ENCODE measurements around the gene AK3.

Gene AK3

GRCh38 chr9:4746278-4747030 is 5.5 kb upstream of the AK3 start:
- TF ChIP-seq CTCF (IDR thresholded peaks at IDR 0.05) (no peak), ZFX (IDR thresholded peaks at IDR 0.05; ENCODE audit: borderline replicate concordance) (no peak)
- H3K27ac ChIP-seq = no peak overlapping the region

- no peak overlapping the region for H3K27ac ChIP-seq
- no peak for TF ChIP-seq ZFX (IDR thresholded peaks at IDR 0.05; ENCODE audit: borderline replicate concordance)
- TF ChIP-seq CTCF (IDR thresholded peaks at IDR 0.05) = no peak
Observed at GRCh38 chr9:4743131-4743875, 2.3 kb upstream of the AK3 start.

GRCh38 chr9:4742246-4742645 is 1.2 kb upstream of the AK3 start:
- H3K27ac ChIP-seq = no peak overlapping the region
- no peak for TF ChIP-seq ZFX (IDR thresholded peaks at IDR 0.05; ENCODE audit: borderline replicate concordance)
- TF ChIP-seq CTCF (IDR thresholded peaks at IDR 0.05) = no peak

- H3K27ac ChIP-seq = peak overlapping the region; percentile 55; the same call in 1 of the 2 replicates
- no peak for TF ChIP-seq ZFX (IDR thresholded peaks at IDR 0.05; ENCODE audit: borderline replicate concordance)
- TF ChIP-seq CTCF (IDR thresholded peaks at IDR 0.05) = no peak
Observed at GRCh38 chr9:4741365-4742089, 525 bp upstream of the AK3 start.

GRCh38 chr9:4740388-4740637 is 689 bp downstream of the AK3 start:
- TF ChIP-seq ZFX (IDR thresholded peaks at IDR 0.05; ENCODE audit: borderline replicate concordance) (no peak), CTCF (IDR thresholded peaks at IDR 0.05) (no peak)
- peak overlapping the region; percentile 55 for H3K27ac ChIP-seq

- TF ChIP-seq CTCF (IDR thresholded peaks at IDR 0.05) (0 out of 2 replicates have a peak, but pooled peaks have one; percentile 9), ZFX (IDR thresholded peaks at IDR 0.05; ENCODE audit: borderline replicate concordance) (no peak)
- H3K27ac ChIP-seq = peak overlapping the region; percentile 55
Observed at GRCh38 chr9:4739587-4740387, 1.2 kb downstream of the AK3 start.

All from 22Rv1 (cell line).